ENCODE results near the gene SAPCD2.

Gene SAPCD2

GRCh38 chr9:137080260-137081122 lies 10.1 kb upstream of the SAPCD2 start:
- no peak for DNase-seq

GRCh38 chr9:137079401-137079787 lies 9.0 kb upstream of the SAPCD2 start:
- DNase-seq = no peak

GRCh38 chr9:137078701-137079400 lies 8.5 kb upstream of the SAPCD2 start:
- DNase-seq = no peak

- DNase-seq = no peak
Observed at GRCh38 chr9:137077758-137078693, 7.7 kb upstream of the SAPCD2 start.

- DNase-seq = peak; percentile 51 to 68
Observed at GRCh38 chr9:137077010-137077747, 6.8 kb upstream of the SAPCD2 start, which contains the start of gene UAP1L1. TSS of gene UAP1L1 (plus strand) at chr9:137077517. CDS start at chr9:137077533, 16 bp downstream.

GRCh38 chr9:137076636-137077009 lies 6.3 kb upstream of the SAPCD2 start:
- DNase-seq = no peak

- DNase-seq = peak; percentile 41 to 59
Observed at GRCh38 chr9:137075275-137075775, 5.0 kb upstream of the SAPCD2 start.

GRCh38 chr9:137074657-137075274 lies 4.4 kb upstream of the SAPCD2 start:
- no peak for DNase-seq

GRCh38 chr9:137073992-137074399 lies 3.6 kb upstream of the SAPCD2 start:
- DNase-seq = no peak

GRCh38 chr9:137071282-137071681 lies 925 bp upstream of the SAPCD2 start:
- DNase-seq = no peak

GRCh38 chr9:137070906-137071275 lies 534 bp upstream of the SAPCD2 start:
- DNase-seq = no peak

- no peak for DNase-seq
Observed at GRCh38 chr9:137069508-137070091, 757 bp downstream of the SAPCD2 start.

GRCh38 chr9:137068539-137069507 lies 1.5 kb downstream of the SAPCD2 start:
- no peak for DNase-seq

GRCh38 chr9:137067860-137068538 lies 2.4 kb downstream of the SAPCD2 start:
- peak; percentile 65 to 88 for DNase-seq

- no peak for DNase-seq
Observed at GRCh38 chr9:137066096-137066861, 4.1 kb downstream of the SAPCD2 start.

GRCh38 chr9:137065336-137065967 lies 4.9 kb downstream of the SAPCD2 start:
- DNase-seq = no peak

GRCh38 chr9:137064880-137065164 lies 5.5 kb downstream of the SAPCD2 start:
- DNase-seq = no peak

Measured in inflammatory macrophage treated with lipopolysaccharide for 1 hour (primary cell).